Measurements from ENCODE around the gene JDP2.
"Not testable (repeated sequence)": the region's sequence is repeated elsewhere in the genome, so short reads cannot be mapped to it uniquely, and the experiment has no call there.

Gene JDP2

GRCh38 chr14:75427482-75428229, at the start of gene JDP2:
JDP2 (plus strand) TSS chr14:75428022; CDS start chr14:75437921, 9,899 bp downstream.
- no peak for DNase-seq

- no peak for DNase-seq
Measured at GRCh38 chr14:75379246-75379929, 48.4 kb upstream of the JDP2 start.

- DNase-seq: no peak
Measured at GRCh38 chr14:75379930-75380270, 47.9 kb upstream of the JDP2 start.

GRCh38 chr14:75380656-75381055, 47.2 kb upstream of the JDP2 start:
- DNase-seq: no peak

GRCh38 chr14:75381642-75382041, 46.2 kb upstream of the JDP2 start:
- DNase-seq: no peak

- not testable (repeated sequence) for DNase-seq
Measured at GRCh38 chr14:75383219-75383618, 44.6 kb upstream of the JDP2 start.

GRCh38 chr14:75383721-75384120, 44.1 kb upstream of the JDP2 start:
- no peak for DNase-seq

- DNase-seq: no peak
Measured at GRCh38 chr14:75389679-75390078, 38.1 kb upstream of the JDP2 start.

GRCh38 chr14:75390183-75390582, 37.6 kb upstream of the JDP2 start:
- DNase-seq: no peak

- no peak for DNase-seq
Measured at GRCh38 chr14:75391953-75392352, 35.9 kb upstream of the JDP2 start.

GRCh38 chr14:75392686-75393641, 34.9 kb upstream of the JDP2 start:
- DNase-seq: no peak

GRCh38 chr14:75393794-75394193, 34.0 kb upstream of the JDP2 start:
- no peak for DNase-seq

- no peak for DNase-seq
Measured at GRCh38 chr14:75395862-75396261, 32.0 kb upstream of the JDP2 start.

- DNase-seq: no peak
Measured at GRCh38 chr14:75399321-75399720, 28.5 kb upstream of the JDP2 start.

- DNase-seq: peak; percentile 99
Measured at GRCh38 chr14:75399843-75400775, 27.7 kb upstream of the JDP2 start.

GRCh38 chr14:75401361-75401760, 26.5 kb upstream of the JDP2 start:
- DNase-seq: peak; percentile 25

GRCh38 chr14:75402867-75403413, 24.9 kb upstream of the JDP2 start:
- no peak for DNase-seq

- DNase-seq: no peak
Measured at GRCh38 chr14:75404847-75405246, 23.0 kb upstream of the JDP2 start.

GRCh38 chr14:75406102-75406501, 21.7 kb upstream of the JDP2 start:
- no peak for DNase-seq

- DNase-seq: no peak
Measured at GRCh38 chr14:75406856-75407255, 21.0 kb upstream of the JDP2 start.

GRCh38 chr14:75409316-75410205, 18.3 kb upstream of the JDP2 start:
- DNase-seq: no peak

Data from NCI-H524 treated with DMSO at 0.1 percent for 48 hours (cell line).